Right lobe of liver (tissue), 4 donors: Measurements from ENCODE around the gene CUL5.

Experiments
- CTCF ChIP-seq, 4 donors: fragments of 200-600 bp in 3 of 4; fragments of 450-650 bp in 1 of 4; IDR thresholded peaks; one replicate each; pipeline versions ENCODE4 v1.5.1 to v1.8.0; 2016 to 2022; ENCODE audit warnings: antibody characterized with exemption in 4 of 4, mild to moderate bottlenecking in 2 of 4
- POLR2A ChIP-seq: fragments of 450-650 bp; IDR thresholded peaks from one replicate; pipeline ENCODE4 v1.6.1; 2017; ENCODE audit warnings: antibody characterized with exemption, mild to moderate bottlenecking
- donor health status: DM: no; HTN: no; CAD: no.
- donor health status: DM: no; HTN: no; CAD: no.
- donor health status: DM: no; HTN: yes; CAD: no.

- no peak for TF ChIP-seq CTCF (IDR thresholded peaks at IDR 0.05)
- TF ChIP-seq POLR2A, result no peak
Observed at GRCh38 chr11:108012139-108012725, 3.5 kb downstream of the CUL5 start.
